K562 (cell line): ENCODE results near the gene NDUFB3. TPM values are rescaled to one million over a fixed set of nuclear protein-coding genes. Genes with fewer than 3 reads are reported as not detected.

Experiments used
- ATF1 ChIP-seq, 2 experiments: fragments of 450-650 bp in 1 of 2; IDR thresholded peaks; 2 replicates each; pipeline ENCODE4 v1.6.1; 2016; ENCODE audit warnings: missing compliant biosample characterization in 1 of 2, missing genetic modification characterization in 1 of 2
- CBFA2T2 ChIP-seq: fragments of 450-650 bp; conservative IDR thresholded peaks from 2 replicates; pipeline ENCODE4 v1.6.1; 2017; ENCODE audit warnings: mild to moderate bottlenecking
- CREBBP ChIP-seq: IDR thresholded peaks from one replicate; pipeline ENCODE4 v1.6.1; 2012; ENCODE audit warnings: low read depth, mild to moderate bottlenecking, control low read depth, inconsistent platforms, low read length
- DIDO1 ChIP-seq: fragments of 450-650 bp; IDR thresholded peaks from 2 replicates; pipeline ENCODE4 v1.6.1; 2016; ENCODE audit warnings: low read depth, missing biosample characterization, missing genetic modification characterization
- DLX4 ChIP-seq: fragments of 250-450 bp; sonication (Bioruptor Pico); IDR thresholded peaks from 2 replicates; pipeline ENCODE4 v1.6.1; 2021; ENCODE audit warnings: mild to moderate bottlenecking
- DMBX1 ChIP-seq: fragments of 250-450 bp; sonication (Bioruptor Pico); IDR thresholded peaks from 2 replicates; pipeline ENCODE4 v1.8.0; 2022; ENCODE audit warnings: inconsistent platforms, mild to moderate bottlenecking, moderate library complexity, borderline replicate concordance
- ELF1 ChIP-seq: fragments of 200-800 bp; sonication (Bioruptor generic); IDR thresholded peaks from 2 replicates; pipeline ENCODE4 v1.6.1; 2016; ENCODE audit warnings: missing genetic modification characterization, missing compliant biosample characterization
- ELF2 ChIP-seq: fragments of 250-450 bp; sonication (Bioruptor Pico); IDR thresholded peaks from 2 replicates; pipeline ENCODE4 v1.5.0; 2021; ENCODE audit warnings: mild to moderate bottlenecking
- ERF ChIP-seq: fragments of 450-650 bp; formaldehyde crosslinking; IDR thresholded peaks from 2 replicates; pipeline ENCODE4 v1.4.0; 2020; ENCODE audit warnings: mild to moderate bottlenecking, mixed read lengths
- ESRRB ChIP-seq: fragments of 250-450 bp; sonication (Bioruptor Pico); IDR thresholded peaks from 2 replicates; pipeline ENCODE4 v1.5.0; 2020; ENCODE audit warnings: mild to moderate bottlenecking, moderate library complexity, borderline replicate concordance
- GMEB1 ChIP-seq: fragments of 250-450 bp; sonication (Bioruptor Pico); IDR thresholded peaks from 2 replicates; pipeline ENCODE4 v1.4.0; 2020; ENCODE audit warnings: mild to moderate bottlenecking
- GTF2E2 ChIP-seq: fragments of 200-800 bp; sonication (Bioruptor generic); IDR thresholded peaks from 2 replicates; pipeline ENCODE4 v1.6.1; 2016; ENCODE audit warnings: missing genetic modification characterization, missing compliant biosample characterization
- HMGN3 ChIP-seq: IDR thresholded peaks from 2 replicates; pipeline ENCODE4 v1.6.1; 2011; ENCODE audit warnings: borderline replicate concordance, low read depth, mild to moderate bottlenecking, mixed read lengths, low read length; ENCODE audit not compliant: insufficient read length; ENCODE audit errors: extremely low read depth
- MAFK ChIP-seq: IDR thresholded peaks from 2 replicates; pipeline ENCODE4 v1.6.1; 2011; ENCODE audit warnings: low read length, improper control_type of control experiment
- MED1 ChIP-seq: sonication (generic); formaldehyde crosslinking; IDR thresholded peaks from 2 replicates; pipeline ENCODE4 v1.8.1; 2023; ENCODE audit warnings: missing genetic modification reagents, borderline replicate concordance
- NR0B1 ChIP-seq: fragments of 450-650 bp; IDR thresholded peaks from one replicate; pipeline ENCODE4 v1.6.1; 2018; ENCODE audit warnings: mild to moderate bottlenecking, moderate library complexity; ENCODE audit not compliant: partially characterized antibody
- PCBP2 ChIP-seq: fragments of 200-400 bp; formaldehyde crosslinking; IDR thresholded peaks from 2 replicates; pipeline ENCODE4 v1.6.1; 2018; ENCODE audit warnings: low read length, low read depth, mild to moderate bottlenecking, moderate library complexity; ENCODE audit not compliant: poor library complexity, severe bottlenecking
- SMAD4 ChIP-seq: fragments of 250-450 bp; sonication (Bioruptor Pico); conservative IDR thresholded peaks from 2 replicates; pipeline ENCODE4 v1.8.0; 2021; ENCODE audit warnings: inconsistent platforms, mild to moderate bottlenecking, moderate library complexity
- TARDBP ChIP-seq: fragments of 450-650 bp; IDR thresholded peaks from 2 replicates; pipeline ENCODE4 v1.6.1; 2016
- TEAD1 ChIP-seq, 2 experiments: fragments of 450-650 bp in 1 of 2; sonication (generic) in 1 of 2; formaldehyde crosslinking; IDR thresholded peaks; 2 replicates each; pipeline versions ENCODE4 v1.4.0 to v1.8.0; 2020 to 2022; ENCODE audit warnings: mild to moderate bottlenecking in 2 of 2, missing genetic modification reagents in 1 of 2
- YY1 ChIP-seq, 3 experiments: IDR thresholded peaks; 2 replicates each; pipeline ENCODE4 v1.6.1; 2011; ENCODE audit warnings: low read length in 2 of 3, mild to moderate bottlenecking in 2 of 3, moderate library complexity in 2 of 3, borderline replicate concordance in 1 of 3, control low read depth in 1 of 3, low read depth in 1 of 3; ENCODE audit not compliant: insufficient read depth in 3 of 3, insufficient replicate concordance in 2 of 3, control insufficient read depth in 1 of 3, insufficient read length in 1 of 3; ENCODE audit errors: extremely low read depth in 1 of 3
- ZNF134 ChIP-seq: fragments of 250-450 bp; sonication (Bioruptor Pico); conservative IDR thresholded peaks from 2 replicates; pipeline ENCODE4 v1.4.0; 2020
- ZNF212 ChIP-seq: fragments of 450-650 bp; formaldehyde crosslinking; IDR thresholded peaks from 2 replicates; pipeline ENCODE4 v1.4.0; 2020; ENCODE audit warnings: mild to moderate bottlenecking
- ZNF3 ChIP-seq: fragments of 250-450 bp; sonication (Bioruptor Pico); IDR thresholded peaks from 2 replicates; pipeline ENCODE4 v1.5.0; 2021; ENCODE audit warnings: mild to moderate bottlenecking, moderate library complexity
- ZNF76 ChIP-seq: fragments of 250-450 bp; sonication (Bioruptor Pico); IDR thresholded peaks from 2 replicates; pipeline ENCODE4 v1.4.0; 2020; ENCODE audit warnings: mild to moderate bottlenecking, moderate library complexity, borderline replicate concordance
- polyA plus RNA-seq, 8 experiments: library from polyadenylated mRNA; depleted of rRNA in 4 of 8; stranded (reverse) in 5 of 8; unstranded in 3 of 8; fragments of >200 nt; fragmentation: Nextera tagmentation in 2 of 8; fragmentation: Illumina TruSeq in 1 of 8; extraction: Ambion mirVana in 2 of 8; extraction: Trizol in 1 of 8; gene quantifications; 2 replicates each; pipeline versions ENCODE4 v1.2.1 to v1.2.3, GENCODE V29; 2011 to 2014; ENCODE audit warnings: inconsistent platforms in 1 of 8, missing spikeins in 1 of 8
- total RNA-seq, 7 experiments: library from RNA; depleted of rRNA in 6 of 7; stranded (reverse); fragments of >200 nt in 6 of 7; fragmentation: Illumina TruSeq in 2 of 7; extraction: Trizol in 2 of 7; gene quantifications; 2 replicates each; pipeline versions ENCODE4 v1.2.1 to v1.2.3, GENCODE V29; 2011 to 2021; ENCODE audit warnings: low replicate concordance in 1 of 7

The NDUFB3 gene
- total and polyA plus RNA-seq, 9 of the 15 experiments (the other 6 are each of a cell fraction or from before 2014, with no cell fraction given), result 126 to 786 (median 156) TPM

- TF ChIP-seq YY1 (IDR thresholded peaks at IDR 0.05; ENCODE audit: borderline replicate concordance in 1 of 3, control insufficient read depth in 1 of 3, extremely low read depth in 1 of 3, insufficient read depth in 3 of 3, insufficient read length in 1 of 3, insufficient replicate concordance in 2 of 3, low read depth in 1 of 3, low read length in 2 of 3), result peak in 1 of 3 experiments; percentile 60
- TF ChIP-seq CBFA2T2, result peak; percentile 58
- peak; percentile 100 for TF ChIP-seq DMBX1 (CRISPR knock-in tag)
- peak; percentile 97 for TF ChIP-seq ZNF212
- TF ChIP-seq TARDBP, result no peak
- TF ChIP-seq ATF1 (CRISPR knock-in tag; IDR thresholded peaks at IDR 0.05), result no peak
- TF ChIP-seq ATF1 (tag; IDR thresholded peaks at IDR 0.05), result peak; percentile 82
- TF ChIP-seq DLX4 (CRISPR knock-in tag), result no peak
- peak; percentile 51; the same call in 1 of the 2 replicates for TF ChIP-seq ELF1 (tag)
- peak; percentile 88 for TF ChIP-seq GMEB1 (CRISPR knock-in tag)
- TF ChIP-seq PCBP2, result no peak
- TF ChIP-seq TEAD1 (CRISPR knock-in tag; IDR thresholded peaks at IDR 0.05), result peak in 1 of 2 experiments; percentile 99; a peak in 2 of 4 replicates
- TF ChIP-seq SMAD4 (CRISPR knock-in tag), result peak; percentile 100
- peak; percentile 93 for TF ChIP-seq DIDO1 (tag)
- no peak for TF ChIP-seq MED1
- TF ChIP-seq ELF2 (CRISPR knock-in tag), result peak; percentile 93
- no peak for TF ChIP-seq NR0B1
- TF ChIP-seq ZNF76 (CRISPR knock-in tag), result peak; percentile 99
- TF ChIP-seq ZNF3 (CRISPR knock-in tag), result no peak
- peak; percentile 92 for TF ChIP-seq GTF2E2 (tag)
- TF ChIP-seq MAFK, result no peak
- peak; percentile 99 for TF ChIP-seq ERF (CRISPR knock-in tag)
- TF ChIP-seq HMGN3, result no peak
- peak; percentile 90 for TF ChIP-seq ZNF134 (CRISPR knock-in tag)
- no peak for TF ChIP-seq CREBBP
- peak; percentile 57; the same call in 1 of the 2 replicates for TF ChIP-seq ESRRB
These were observed 54.7 kb downstream of the NDUFB3 start (continued) for GRCh38 chr2:201126308-201127151.
